A549 (cell line): ENCODE results near the gene DDAH2. TPM values are rescaled to one million over a fixed set of nuclear protein-coding genes. Genes with fewer than 3 reads are reported as not detected.

Source experiments
- ATAC-seq, 2 experiments: fragments of 200-7000 bp in 1 of 2; fragments of >200 bp in 1 of 2; cut with Nextera tagmentation in 1 of 2; cut with Tn5 transposase in 1 of 2; 3 replicates each; pipeline versions ENCODE4 v1.8.0 to v1.9.1; 2018 to 2020; ENCODE audit warnings: mild to moderate bottlenecking in 1 of 2, moderate library complexity in 1 of 2
- CTCF ChIA-PET: fragments of 300-600 bp; sonication (Branson Sonifier 250); formaldehyde crosslinking; extraction: SDS; loops from one replicate; lab custom pipeline; 2021; ENCODE audit warnings: antibody characterized with exemption, inconsistent platforms; lab: Yijun Ruan, JAX
- POLR2A ChIA-PET: fragments of 350-600 bp; formaldehyde crosslinking; extraction: SDS; loops from one replicate; lab custom pipeline; 2021; ENCODE audit warnings: antibody characterized with exemption, inconsistent platforms; lab: Yijun Ruan, JAX
- DNase-seq, 2 experiments: peaks; one replicate each; pipeline versions ENCODE4 v3.0.0 to v3.0.0-alpha.2; 2011 to 2016; ENCODE audit warnings: low read depth in 1 of 2, low spot score in 1 of 2
- FAIRE-seq: peaks from 2 replicates; lab custom pipeline; 2011; peaks lifted over from hg19 to GRCh38; lab: Jason Lieb, UNC
- H3K27ac ChIP-seq, 2 experiments: fragments of >200 bp; sonication (Bioruptor Twin); formaldehyde crosslinking; 3 replicates each; pipeline ENCODE4 v1.5.1; 2016 to 2017
- H3K4me1 ChIP-seq: fragments of >200 bp; sonication (Bioruptor Twin); formaldehyde crosslinking; 3 replicates; pipeline ENCODE4 v1.6.1; 2016
- H3K4me2 ChIP-seq: fragments of >200 bp; sonication (Bioruptor Twin); formaldehyde crosslinking; 3 replicates; pipeline ENCODE4 v1.6.1; 2016
- H3K4me3 ChIP-seq: fragments of >200 bp; sonication (Bioruptor Twin); formaldehyde crosslinking; 3 replicates; pipeline ENCODE4 v1.5.1; 2016
- H3K9me3 ChIP-seq: fragments of >200 bp; sonication (Bioruptor Twin); formaldehyde crosslinking; 3 replicates; pipeline ENCODE4 v1.6.1; 2016
- CBX2 ChIP-seq: fragments of 200-600 bp; sonication (generic); IDR thresholded peaks from 2 replicates; pipeline ENCODE4 v1.6.1; 2016; ENCODE audit warnings: low read depth, mild to moderate bottlenecking, borderline replicate concordance
- CHD2 ChIP-seq: fragments of 150-350 bp; IDR thresholded peaks from 2 replicates; pipeline ENCODE4 v1.6.1; 2014; ENCODE audit warnings: low read length; ENCODE audit not compliant: partially characterized antibody
- ELK1 ChIP-seq: fragments of 150-350 bp; IDR thresholded peaks from 2 replicates; pipeline ENCODE4 v1.6.1; 2014; ENCODE audit warnings: low read depth, mild to moderate bottlenecking, low read length
- FOXS1 ChIP-seq: fragments of 250-450 bp; sonication (Bioruptor Pico); IDR thresholded peaks from 2 replicates; pipeline ENCODE4 v1.5.0; 2020; ENCODE audit warnings: mild to moderate bottlenecking, moderate library complexity
- HDAC2 ChIP-seq: fragments of 200-600 bp; sonication (generic); IDR thresholded peaks from 2 replicates; pipeline ENCODE4 v1.6.1; 2016
- HES2 ChIP-seq: fragments of >200 bp; sonication (Bioruptor Twin); formaldehyde crosslinking; IDR thresholded peaks from 2 replicates; pipeline ENCODE4 v1.6.1; 2016
- HMGXB4 ChIP-seq: fragments of 250-450 bp; sonication (Bioruptor Pico); IDR thresholded peaks from 2 replicates; pipeline ENCODE4 v1.5.0; 2021; ENCODE audit warnings: mild to moderate bottlenecking, moderate library complexity, borderline replicate concordance
- JUN ChIP-seq, 2 experiments: fragments of >200 bp; sonication (Bioruptor Twin); formaldehyde crosslinking; IDR thresholded peaks; 2 replicates in 1 of 2; 3 replicates in 1 of 2; pipeline ENCODE4 v1.6.1; 2016 to 2017
- JUNB ChIP-seq: fragments of >200 bp; sonication (Bioruptor Twin); formaldehyde crosslinking; IDR thresholded peaks from 2 replicates; pipeline ENCODE4 v1.6.1; 2016
- KDM1A ChIP-seq: fragments of 200-600 bp; sonication (generic); IDR thresholded peaks from 2 replicates; pipeline ENCODE4 v1.6.1; 2016; ENCODE audit warnings: low read depth, mild to moderate bottlenecking
- KDM5A ChIP-seq: fragments of 200-600 bp; sonication (generic); IDR thresholded peaks from 2 replicates; pipeline ENCODE4 v1.6.1; 2016; ENCODE audit warnings: antibody characterized with exemption, mild to moderate bottlenecking
- POLR2A ChIP-seq: IDR thresholded peaks from 2 replicates; pipeline ENCODE4 v1.6.1; 2012; ENCODE audit warnings: mild to moderate bottlenecking, low read length
- RARB ChIP-seq: fragments of 250-450 bp; sonication (Bioruptor Pico); IDR thresholded peaks from 2 replicates; pipeline ENCODE4 v1.8.0; 2021; ENCODE audit warnings: mild to moderate bottlenecking, moderate library complexity
- RFX5 ChIP-seq: fragments of 450-650 bp; IDR thresholded peaks from 2 replicates; pipeline ENCODE4 v1.7.1; 2014; ENCODE audit warnings: antibody characterized with exemption, mild to moderate bottlenecking, moderate library complexity
- RNF2 ChIP-seq: fragments of 200-600 bp; sonication (generic); IDR thresholded peaks from 2 replicates; pipeline ENCODE4 v1.6.1; 2016; ENCODE audit warnings: low read depth, mild to moderate bottlenecking, antibody characterized with exemption, moderate library complexity, borderline replicate concordance
- TP53 ChIP-seq: fragments of 250-450 bp; sonication (Bioruptor Pico); IDR thresholded peaks from 2 replicates; pipeline ENCODE4 v1.5.0; 2021; ENCODE audit warnings: mild to moderate bottlenecking, moderate library complexity
- USF2 ChIP-seq: fragments of 450-650 bp; IDR thresholded peaks from 2 replicates; pipeline ENCODE4 v1.6.1; 2014; ENCODE audit warnings: antibody characterized with exemption
- ZFP36 ChIP-seq: fragments of 450-650 bp; IDR thresholded peaks from 2 replicates; pipeline ENCODE4 v1.6.1; 2014; ENCODE audit warnings: borderline replicate concordance; ENCODE audit not compliant: partially characterized antibody
- ZNF302 ChIP-seq: fragments of 250-450 bp; sonication (Bioruptor Pico); IDR thresholded peaks from 2 replicates; pipeline ENCODE4 v1.9.0; 2021; ENCODE audit warnings: inconsistent platforms, mild to moderate bottlenecking, moderate library complexity
- WGBS: methylation state at CpG from one replicate; pipeline ENCODE4 v1.1.6; 2017; ENCODE audit errors: missing lambda C conversion rate; 5-methylcytosine and 5-hydroxymethylcytosine counted together
- polyA plus RNA-seq, 4 experiments: library from polyadenylated mRNA; depleted of rRNA in 3 of 4; stranded (reverse); fragments of >200 nt; fragmentation: RNase III in 1 of 4; extraction: RNeasy Plus Mini Kit Qiagen cat#74134 plus additional on column Dnase treatment in 1 of 4; gene quantifications; 2 replicates in 3 of 4; 3 replicates in 1 of 4; pipeline ENCODE4 v1.2.3, GENCODE V29; 2011 to 2017
- TF ChIP-seq, protein P1 (sequence below): IDR thresholded peaks from 2 replicates; pipeline ENCODE4 v1.6.1; 2012
- TF ChIP-seq, protein P2 (sequence below): IDR thresholded peaks from 2 replicates; pipeline ENCODE4 v1.6.1; 2012

The DDAH2 gene
- polyA plus RNA-seq, 2 of the 4 experiments (the other 2 are of a cell fraction), result 19.3 to 54.5 TPM

DNA sequence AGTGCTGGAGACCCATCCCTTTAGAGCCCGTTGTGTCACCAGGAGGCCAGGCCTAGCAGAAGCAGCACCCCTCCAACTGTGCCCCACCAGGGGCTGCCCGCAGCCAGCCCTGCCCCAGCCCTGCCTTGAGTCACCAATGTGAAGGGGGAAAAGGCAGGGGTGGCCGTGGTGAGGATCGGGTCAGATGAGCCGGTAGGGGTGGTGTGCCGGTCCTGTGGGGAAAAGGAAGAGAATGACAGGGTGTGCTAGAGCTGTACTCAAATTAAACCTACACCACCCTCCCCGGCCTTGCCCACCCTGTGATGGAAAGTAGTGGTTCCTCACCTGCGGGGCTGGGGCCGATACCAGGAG is 36.4 kb upstream of the DDAH2 start:
- 90% methylated on average over 9 of the region's 9 CpGs for WGBS
- Histone ChIP-seq H3K27ac (no peak overlapping the region), H3K4me1 (no peaks in the 10 kb centered on the region), H3K4me3 (no peak overlapping the region), H3K4me2 (no peak overlapping the region), H3K9me3 (no peaks in the 10 kb centered on the region)
- ATAC-seq (no peak), FAIRE-seq (no peak), DNase-seq (no peak)
- ChIA-PET CTCF (interaction anchor here (1.5 to 1.6 kb wide), 2 partner anchors 9 to 36 kb away, joined by 4 to 6 read pairs; partner anchors contain the start of gene DDAH2), POLR2A (no interaction called here)
- TF ChIP-seq HDAC2 (no peak), TP53 (CRISPR knock-in tag) (no peak), CBX2 (no peak), ZNF302 (CRISPR knock-in tag) (no peak), RFX5 (no peak), RARB (CRISPR knock-in tag) (no peak)
- TF ChIP-seq, protein P1, sequence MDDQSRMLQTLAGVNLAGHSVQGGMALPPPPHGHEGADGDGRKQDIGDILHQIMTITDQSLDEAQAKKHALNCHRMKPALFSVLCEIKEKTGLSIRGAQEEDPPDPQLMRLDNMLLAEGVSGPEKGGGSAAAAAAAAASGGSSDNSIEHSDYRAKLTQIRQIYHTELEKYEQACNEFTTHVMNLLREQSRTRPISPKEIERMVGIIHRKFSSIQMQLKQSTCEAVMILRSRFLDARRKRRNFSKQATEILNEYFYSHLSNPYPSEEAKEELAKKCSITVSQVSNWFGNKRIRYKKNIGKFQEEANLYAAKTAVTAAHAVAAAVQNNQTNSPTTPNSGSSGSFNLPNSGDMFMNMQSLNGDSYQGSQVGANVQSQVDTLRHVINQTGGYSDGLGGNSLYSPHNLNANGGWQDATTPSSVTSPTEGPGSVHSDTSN, result no peak
- TF ChIP-seq, protein P2, sequence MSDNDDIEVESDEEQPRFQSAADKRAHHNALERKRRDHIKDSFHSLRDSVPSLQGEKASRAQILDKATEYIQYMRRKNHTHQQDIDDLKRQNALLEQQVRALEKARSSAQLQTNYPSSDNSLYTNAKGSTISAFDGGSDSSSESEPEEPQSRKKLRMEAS, result no peak

DNA sequence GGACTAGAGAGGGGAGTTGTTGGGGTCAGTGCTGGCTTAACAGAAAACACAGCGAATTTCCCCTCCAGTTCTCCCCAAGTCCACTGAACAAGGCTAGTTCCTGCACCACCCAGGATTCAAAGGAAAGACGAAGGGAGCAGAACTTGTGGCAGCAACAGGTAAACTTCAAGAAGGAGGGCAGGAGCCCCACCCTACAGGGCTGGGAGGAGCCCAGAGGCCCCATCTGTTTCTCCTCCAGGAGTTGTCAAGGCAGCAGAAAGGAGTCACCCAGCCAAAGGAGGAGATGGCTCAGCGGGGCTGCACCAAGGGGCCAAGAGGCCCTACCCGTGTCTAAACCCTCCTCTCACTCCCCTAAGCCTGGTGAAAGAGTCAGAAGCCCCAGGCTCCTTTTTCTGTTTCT is 35.1 kb upstream of the DDAH2 start:
- ChIA-PET POLR2A (no interaction called here), CTCF (no interaction called here)
- ATAC-seq (no peak), FAIRE-seq (no peak), DNase-seq (no peak)
- H3K4me3 ChIP-seq, result no peak overlapping the region
- WGBS, result 94% methylated on average over 4 of the region's 4 CpGs
- H3K9me3 ChIP-seq, result no peaks in the 10 kb centered on the region
- TF ChIP-seq KDM5A (no peak), FOXS1 (CRISPR knock-in tag) (no peak), KDM1A (no peak), CHD2 (no peak), USF2 (no peak), ELK1 (no peak), HES2 (no peak), POLR2A (no peak), ZFP36 (no peak)
- TF ChIP-seq, protein P1, result no peak
- no peak overlapping the region for H3K4me2 ChIP-seq
- H3K4me1 ChIP-seq, result no peaks in the 10 kb centered on the region
- H3K27ac ChIP-seq, result no peak overlapping the region

- no peak overlapping the region for H3K4me3 ChIP-seq
- no peaks in the 10 kb centered on the region for H3K4me1 ChIP-seq
- FAIRE-seq (no peak), ATAC-seq (peak; percentile 39 to 46; a peak in 3 of 6 replicates), DNase-seq (peak in 1 of 2 experiments; percentile 19)
- CTCF ChIA-PET, result no interaction called here
- H3K4me2 ChIP-seq, result no peak overlapping the region
- no peaks in the 10 kb centered on the region for H3K9me3 ChIP-seq
- H3K27ac ChIP-seq, result no peak overlapping the region
- WGBS, result 57% methylated on average over 1 of the region's 1 CpG
- TF ChIP-seq USF2 (no peak), RNF2 (no peak), HMGXB4 (CRISPR knock-in tag) (no peak), JUN (IDR thresholded peaks at IDR 0.05) (no peak), JUNB (no peak)
- POLR2A ChIA-PET, result no interaction called here
Measured at GRCh38 chr6:31763619-31763940, 34.5 kb upstream of the DDAH2 start.
